Activated B cell treated with CpG ODN at 0.5 μM for 24 hours (primary cell): ENCODE measurements around the gene SEC31A. TPM values are rescaled to one million over a fixed set of nuclear protein-coding genes. Genes with fewer than 3 reads are reported as not detected.

Experiments
- ATAC-seq: fragments of 200-7000 bp; cut with Tn5 transposase; one replicate; pipeline ENCODE4 v1.10.0; 2021; ENCODE audit warnings: low read depth, mild to moderate bottlenecking, moderate library complexity
- CTCF ChIA-PET: fragments of 350-600 bp; sonication (Branson Sonifier 250); formaldehyde crosslinking; loops from one replicate; lab custom pipeline; 2021; ENCODE audit warnings: antibody characterized with exemption; lab: Charles Lee
- POLR2A ChIA-PET: fragments of 350-600 bp; sonication (Branson Sonifier 250); formaldehyde crosslinking; loops from one replicate; lab custom pipeline; 2021; ENCODE audit warnings: antibody characterized with exemption; lab: Charles Lee
- DNase-seq: peaks from one replicate; pipeline ENCODE4 v3.0.0; 2022
- H3K27ac Mint-ChIP-seq: one replicate; pipeline ENCODE4 v1.8.0; 2020; ENCODE audit warnings: mixed read lengths
- H3K27me3 Mint-ChIP-seq: one replicate; pipeline ENCODE4 v1.8.0; 2021; ENCODE audit warnings: mixed read lengths
- H3K36me3 Mint-ChIP-seq: one replicate; pipeline ENCODE4 v1.8.0; 2021; ENCODE audit warnings: low read depth, mixed read lengths
- H3K4me1 Mint-ChIP-seq: one replicate; pipeline ENCODE4 v1.8.0; 2021; ENCODE audit warnings: mixed read lengths
- H3K4me3 Mint-ChIP-seq: one replicate; pipeline ENCODE4 v1.8.0; 2020; ENCODE audit warnings: mild to moderate bottlenecking, mixed read lengths
- H3K9me3 Mint-ChIP-seq: one replicate; pipeline ENCODE4 v1.8.0; 2020; ENCODE audit warnings: mixed read lengths
- CTCF ChIP-seq: fragments of 200-600 bp; IDR thresholded peaks from one replicate; pipeline ENCODE4 v1.8.0; 2022; ENCODE audit warnings: antibody characterized with exemption, mild to moderate bottlenecking
- intact Hi-C: fragments of 100-400 bp; cut with micrococcal nuclease; formaldehyde crosslinking; loops from one replicate; pipeline ENCODE4 v1.15.1; 2024
- total RNA-seq: library from RNA; stranded (reverse); gene quantifications from 2 replicates; pipeline ENCODE4 v1.2.3, GENCODE V29; 2022

SEC31A gene
- total RNA-seq, 1 donor from 2014 or later, result 172 TPM

GRCh38 chr4:82893942-82894341 lies 3.0 kb upstream of the SEC31A start:
- ATAC-seq, result no peak
- Mint-ChIP-seq H3K4me3 (no peak overlapping the region), H3K27ac (no peak overlapping the region), H3K9me3 (no peaks in the 10 kb centered on the region), H3K27me3 (no peaks in the 10 kb centered on the region), H3K36me3 (peaks cover 54% of the 10 kb centered on the region), H3K4me1 (peaks cover 30% of the 10 kb centered on the region)
- DNase-seq, result no peak
- POLR2A ChIA-PET, result no interaction called here
- intact Hi-C loops, result loop anchor here (10.0 kb wide), 1 partner anchor 609 kb away; no protein-coding TSS in a partner anchor
- no peak for TF ChIP-seq CTCF
- CTCF ChIA-PET, result interaction anchor here (1.0 kb wide), 1 partner anchor 116 kb away, joined by 3 read pairs; the partner anchor contains the start of gene LIN54

- no peak for DNase-seq
- no peak for ATAC-seq
- H3K9me3 Mint-ChIP-seq, result no peaks in the 10 kb centered on the region
- H3K27me3 Mint-ChIP-seq, result no peaks in the 10 kb centered on the region
- H3K27ac Mint-ChIP-seq, result peak overlapping the region; percentile 36
- peak overlapping the region; percentile 93 for H3K4me3 Mint-ChIP-seq
- ChIA-PET CTCF (no interaction called here), POLR2A (interaction anchor here (4.3 kb wide), 1 partner anchor 8 kb away, joined by 33 read pairs; the partner anchor contains the start of gene THAP9)
- H3K4me1 Mint-ChIP-seq, result peaks cover 35% of the 10 kb centered on the region
- H3K36me3 Mint-ChIP-seq, result peaks cover 49% of the 10 kb centered on the region
- intact Hi-C loops, result loop anchor here (10.0 kb wide), 1 partner anchor 608 kb away; no protein-coding TSS in a partner anchor
- no peak for TF ChIP-seq CTCF
These were observed 1.5 kb upstream of the SEC31A start for GRCh38 chr4:82892467-82892802.

- intact Hi-C loops, result loop anchor here (1.0 to 10.0 kb wide), 9 partner anchors 8 to 607 kb away; partner anchors contain the start of genes COPS4, COQ2, ENOPH1 and HNRNPDL
- ChIA-PET CTCF (no interaction called here), POLR2A (interaction anchor here (0.8 to 4.3 kb wide), 2 partner anchors 8 to 143 kb away, joined by 3 to 33 read pairs; partner anchors contain the start of genes COPS4 and THAP9)
- H3K36me3 Mint-ChIP-seq, result peaks cover 48% of the 10 kb centered on the region
- peak overlapping the region; percentile 93 for H3K4me3 Mint-ChIP-seq
- DNase-seq (no peak), ATAC-seq (no peak)
- H3K4me1 Mint-ChIP-seq, result peaks cover 32% of the 10 kb centered on the region
- peak overlapping the region; percentile 94 for H3K27ac Mint-ChIP-seq
- no peaks in the 10 kb centered on the region for H3K9me3 Mint-ChIP-seq
- H3K27me3 Mint-ChIP-seq, result no peaks in the 10 kb centered on the region
- no peak for TF ChIP-seq CTCF
These were observed 934 bp upstream of the SEC31A start for GRCh38 chr4:82891707-82892466.

DNA sequence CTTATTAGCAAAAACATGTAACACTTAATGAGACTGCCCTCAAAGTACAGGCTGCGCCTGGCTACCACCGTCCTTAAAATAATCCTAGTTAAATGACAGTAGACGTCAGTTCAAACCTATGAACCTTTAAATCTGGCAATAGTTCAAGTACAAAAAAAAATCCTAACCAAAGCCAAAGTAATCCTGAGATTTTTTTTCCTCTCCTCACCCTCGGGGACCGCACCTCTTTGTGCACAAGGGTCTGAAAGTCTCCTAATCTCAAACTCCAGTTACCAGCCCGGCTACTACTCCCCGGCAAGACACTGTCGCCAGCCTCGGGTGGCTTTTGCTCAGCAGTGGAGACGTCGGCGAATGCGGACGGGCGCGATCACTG lies 439 bp downstream of the SEC31A start:
- no peak for TF ChIP-seq CTCF
- Mint-ChIP-seq H3K4me1 (peaks cover 40% of the 10 kb centered on the region), H3K36me3 (peaks cover 41% of the 10 kb centered on the region), H3K4me3 (peak overlapping the region; percentile 93), H3K27ac (peak overlapping the region; percentile 94), H3K27me3 (no peaks in the 10 kb centered on the region), H3K9me3 (no peaks in the 10 kb centered on the region)
- no peak for ATAC-seq
- DNase-seq, result no peak
- POLR2A ChIA-PET, result interaction anchor here (0.6 to 4.3 kb wide), 7 partner anchors 10 to 461 kb away, joined by 3 to 33 read pairs (median 5); partner anchors contain the start of genes COPS4, COQ2, HNRNPDL and LIN54
- intact Hi-C loops, result loop anchor here (2.0 to 10.0 kb wide), 3 partner anchors 14 to 606 kb away; no protein-coding TSS in a partner anchor
- CTCF ChIA-PET, result no interaction called here

- H3K27ac Mint-ChIP-seq, result no peak overlapping the region
- ChIA-PET CTCF (interaction anchor here (0.9 kb wide), 1 partner anchor 11 kb away, joined by 4 read pairs; the partner anchor contains the start of gene THAP9), POLR2A (interaction anchor here (0.6 to 4.3 kb wide), 8 partner anchors 11 to 1860 kb away, joined by 3 to 33 read pairs (median 4); partner anchors contain the start of genes HNRNPDL and THAP9)
- H3K4me3 Mint-ChIP-seq, result peak overlapping the region; percentile 93
- H3K36me3 Mint-ChIP-seq, result peaks cover 31% of the 10 kb centered on the region
- H3K27me3 Mint-ChIP-seq, result no peaks in the 10 kb centered on the region
- ATAC-seq (no peak), DNase-seq (no peak)
- peaks cover 41% of the 10 kb centered on the region for H3K4me1 Mint-ChIP-seq
- H3K9me3 Mint-ChIP-seq, result no peaks in the 10 kb centered on the region
- intact Hi-C loops, result no loop called here
- TF ChIP-seq CTCF, result no peak
These were observed 1.7 kb downstream of the SEC31A start for GRCh38 chr4:82889287-82889686.
